GM21360 (cell line): ENCODE measurements around the gene PRICKLE4.

ENCODE experiments used
- ATAC-seq: cut with Tn5 transposase; IDR thresholded peaks from one replicate; pipeline ENCODE4 v1.9.1; 2021; ENCODE audit warnings: mild to moderate bottlenecking, moderate library complexity; ENCODE audit not compliant: unreplicated experiment

The PRICKLE4 gene

DNA sequence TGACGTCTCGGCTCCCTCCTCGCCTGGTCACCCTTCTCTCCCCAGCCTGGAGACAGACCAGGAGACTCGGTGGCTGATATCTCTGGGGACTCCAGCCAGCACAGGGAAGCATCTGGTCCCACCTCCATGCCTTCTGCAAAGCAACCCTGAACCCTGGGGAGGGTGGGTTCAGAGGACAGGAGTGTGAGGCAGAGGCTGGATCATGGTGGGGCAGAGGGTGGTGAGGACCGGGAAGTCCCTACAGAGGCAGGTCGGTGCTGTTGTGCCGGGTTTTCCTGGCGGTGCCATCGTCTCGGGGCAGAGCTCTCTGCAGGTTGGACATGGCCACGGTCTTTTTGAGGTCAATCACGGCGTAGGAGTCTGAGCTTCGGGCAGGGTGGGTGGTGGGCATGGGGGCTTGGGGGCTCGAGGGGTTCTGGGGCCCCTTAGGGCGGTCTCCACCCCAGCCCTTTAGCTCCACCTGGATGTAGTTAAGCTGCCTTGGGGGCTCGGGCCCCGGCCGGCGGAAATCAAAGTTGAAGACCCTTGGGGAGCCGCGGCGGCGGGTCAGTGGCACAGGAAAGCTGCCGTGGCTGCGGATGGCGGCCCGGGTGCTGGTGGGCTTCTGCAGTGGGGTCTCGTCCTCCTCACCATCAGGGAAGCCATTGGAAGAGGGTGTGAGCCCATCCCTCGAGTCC is 10.1 kb upstream of the PRICKLE4 start:
- ATAC-seq: no peak

DNA sequence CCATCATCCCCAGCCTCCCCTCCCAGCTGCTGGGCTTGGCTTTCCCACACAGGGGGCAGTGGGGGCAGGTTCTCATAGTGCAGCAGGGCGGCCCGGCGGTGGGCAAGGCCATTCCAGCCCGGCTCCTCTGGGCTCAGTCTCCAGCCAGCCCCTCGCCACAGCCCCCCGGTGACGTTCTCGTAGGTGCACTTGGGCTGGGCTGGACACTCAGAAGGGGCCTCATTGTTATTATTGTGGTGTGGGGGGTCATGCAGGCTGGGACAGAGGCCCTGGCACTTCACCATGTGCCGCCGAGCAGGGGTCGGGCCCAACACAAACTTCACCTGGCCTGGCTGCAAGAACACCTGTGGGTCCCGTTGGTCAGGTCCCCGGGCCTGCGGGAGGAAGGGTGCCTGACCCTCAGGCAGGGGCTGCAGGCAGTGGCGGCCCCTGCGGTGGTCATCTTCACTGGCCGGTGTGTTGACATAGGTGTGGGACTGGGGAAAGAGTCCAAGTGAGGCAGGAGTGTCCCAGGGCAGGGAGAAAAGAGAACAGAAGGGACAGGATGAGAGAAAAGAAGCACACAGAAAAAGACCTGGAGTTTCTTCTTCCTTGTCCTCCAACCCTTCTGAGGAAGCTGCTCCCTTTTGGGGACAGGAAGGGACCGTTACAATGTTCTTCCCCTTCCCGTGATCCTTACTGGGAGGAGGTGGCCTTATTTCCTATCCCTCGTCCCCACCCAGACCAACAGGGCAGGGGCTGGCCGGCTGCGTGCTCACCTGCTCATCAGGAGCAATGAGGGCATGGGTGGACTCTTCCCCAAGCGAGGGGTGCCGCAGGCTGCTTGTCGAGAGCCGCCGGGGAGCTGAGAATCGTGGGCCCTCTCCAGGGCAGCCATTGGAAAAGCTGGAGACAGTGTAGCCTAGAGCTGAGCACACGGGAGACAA is 9.3 kb upstream of the PRICKLE4 start:
- no peak for ATAC-seq

GRCh38 chr6:41774841-41775240 is 5.7 kb upstream of the PRICKLE4 start:
- ATAC-seq: no peak

GRCh38 chr6:41775293-41775882 is 5.2 kb upstream of the PRICKLE4 start:
- ATAC-seq: no peak

DNA sequence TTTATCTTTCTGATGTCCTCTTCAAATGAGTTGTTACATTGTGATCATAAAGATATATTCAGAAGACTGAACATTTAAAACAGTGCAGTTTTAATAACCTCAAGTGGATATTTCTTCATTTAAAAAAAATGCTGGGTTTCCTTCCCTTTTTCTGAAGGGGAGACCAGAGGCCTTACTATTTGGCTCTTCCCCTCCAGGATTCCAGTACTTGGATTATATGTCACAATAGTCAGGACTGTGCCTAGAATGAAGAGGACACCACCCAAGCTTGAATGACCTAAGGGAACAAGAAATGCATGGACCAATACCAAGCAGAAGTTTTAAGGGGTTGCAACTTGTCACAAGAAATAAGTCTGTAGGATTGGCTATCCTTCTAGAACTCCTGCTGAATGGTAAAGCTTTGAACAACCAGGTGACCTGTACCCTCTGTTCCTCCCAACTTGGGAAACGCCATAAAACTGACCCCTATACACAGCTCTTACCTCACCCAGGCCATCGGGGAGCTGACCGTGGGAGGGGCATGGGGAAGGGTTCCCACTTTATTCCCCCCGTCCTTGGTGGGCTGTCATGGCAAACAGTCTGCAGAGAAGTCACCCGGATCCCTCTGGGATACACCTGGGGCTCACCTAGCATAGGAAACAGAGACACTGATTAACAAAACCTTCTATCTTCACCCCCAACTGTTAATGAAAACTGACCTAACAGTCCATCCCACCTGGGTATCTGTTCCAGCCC is 2.9 kb upstream of the PRICKLE4 start:
- ATAC-seq: no peak

DNA sequence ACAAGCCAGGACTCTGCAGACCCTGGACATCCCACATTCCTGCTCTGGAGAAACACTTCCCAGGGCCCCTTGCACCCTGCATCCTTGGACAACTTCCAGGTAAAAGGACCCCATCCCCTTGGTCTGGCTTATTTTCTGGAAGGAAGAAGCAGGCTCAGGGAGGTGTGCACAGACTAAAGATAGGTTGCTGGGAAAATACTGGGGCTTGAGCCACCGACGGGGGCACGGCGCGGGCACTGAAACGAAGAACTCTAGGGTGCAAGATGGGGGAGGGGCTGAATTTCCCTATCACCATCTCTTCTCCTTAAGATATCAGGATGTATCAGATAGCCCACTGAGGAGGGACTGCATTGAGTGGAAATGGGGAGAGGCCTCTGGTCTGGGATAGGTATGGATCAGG is 1.7 kb upstream of the PRICKLE4 start:
- no peak for ATAC-seq

GRCh38 chr6:41779336-41779735 is 1.2 kb upstream of the PRICKLE4 start:
- no peak for ATAC-seq

DNA sequence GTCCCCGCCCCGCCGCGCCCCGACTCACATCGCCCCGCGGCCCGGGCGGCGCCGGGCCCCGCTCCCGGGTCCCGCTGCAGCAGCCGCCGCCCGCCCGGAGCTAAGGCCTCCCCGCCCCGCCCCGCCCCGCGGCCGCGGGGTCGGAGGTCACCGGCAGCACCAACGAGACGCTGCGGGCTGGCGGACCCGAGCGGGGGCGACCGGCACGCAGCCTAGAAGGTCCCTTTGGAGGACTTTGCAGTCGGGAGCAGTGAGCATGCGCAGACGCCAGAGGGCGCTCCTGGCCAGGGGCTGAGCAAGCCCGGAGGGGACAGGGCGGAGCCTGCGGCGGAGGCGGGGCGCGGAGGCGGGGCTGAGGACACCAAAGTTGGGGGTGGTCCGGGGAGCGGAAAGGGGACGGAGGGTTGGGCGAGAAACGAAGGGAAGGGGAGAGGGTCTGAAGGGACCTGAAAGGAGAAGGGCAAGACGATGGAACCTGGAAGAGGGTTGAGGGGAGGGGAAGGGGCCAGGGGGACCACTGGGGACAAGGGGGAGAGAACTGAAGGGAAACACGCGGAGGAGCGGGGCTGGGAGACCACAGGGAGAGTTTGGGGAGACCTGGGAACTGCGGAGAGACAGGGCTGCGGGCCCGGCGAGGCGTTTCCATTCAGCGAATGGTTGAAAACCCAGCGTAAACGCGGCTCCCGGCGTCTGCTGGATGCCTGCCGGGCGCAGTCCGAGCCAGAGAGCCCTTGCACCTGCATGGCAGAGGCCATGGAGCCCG is 613 bp upstream of the PRICKLE4 start, which contains the start of gene FRS3:
FRS3 (minus strand) TSS at position 113 of the 763 bp plus-strand sequence. CDS start 2,913 bp downstream, outside the sequence.
- peak; percentile 89 for ATAC-seq

- ATAC-seq: no peak
Observed at GRCh38 chr6:41781366-41781730, 766 bp downstream of the PRICKLE4 start.

DNA sequence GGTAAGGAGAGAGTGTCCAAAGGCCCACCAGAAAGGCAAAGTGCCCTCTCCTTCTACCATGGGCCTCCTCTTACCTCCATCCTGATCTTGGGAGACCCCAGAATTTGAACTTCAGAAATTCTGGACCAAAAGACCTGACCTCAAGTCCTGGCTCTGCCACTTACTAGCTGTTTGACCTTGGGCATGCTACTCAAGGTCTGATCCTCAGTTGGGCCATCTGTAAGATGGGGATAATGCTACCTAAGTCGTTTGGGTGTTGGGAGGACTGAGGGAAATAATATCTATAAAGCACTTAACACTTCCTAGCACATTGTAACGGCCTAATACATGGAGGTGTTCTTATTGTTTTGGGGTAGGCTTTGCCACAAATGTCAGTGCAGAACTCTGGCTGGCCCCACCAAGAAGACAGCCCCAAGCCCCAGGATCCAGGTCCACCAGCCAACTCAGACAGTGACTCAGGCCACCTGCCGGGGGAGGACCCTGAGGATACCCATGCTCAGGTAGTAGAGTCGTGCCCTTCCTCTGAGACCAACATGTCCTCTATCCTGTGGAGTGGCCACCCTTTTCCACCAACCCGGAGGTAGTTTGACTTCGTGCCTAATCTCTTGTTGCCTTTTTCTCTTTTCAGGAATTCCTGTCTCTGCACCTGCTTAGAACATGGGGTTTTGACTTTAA is 2.7 kb downstream of the PRICKLE4 start:
- ATAC-seq: no peak

DNA sequence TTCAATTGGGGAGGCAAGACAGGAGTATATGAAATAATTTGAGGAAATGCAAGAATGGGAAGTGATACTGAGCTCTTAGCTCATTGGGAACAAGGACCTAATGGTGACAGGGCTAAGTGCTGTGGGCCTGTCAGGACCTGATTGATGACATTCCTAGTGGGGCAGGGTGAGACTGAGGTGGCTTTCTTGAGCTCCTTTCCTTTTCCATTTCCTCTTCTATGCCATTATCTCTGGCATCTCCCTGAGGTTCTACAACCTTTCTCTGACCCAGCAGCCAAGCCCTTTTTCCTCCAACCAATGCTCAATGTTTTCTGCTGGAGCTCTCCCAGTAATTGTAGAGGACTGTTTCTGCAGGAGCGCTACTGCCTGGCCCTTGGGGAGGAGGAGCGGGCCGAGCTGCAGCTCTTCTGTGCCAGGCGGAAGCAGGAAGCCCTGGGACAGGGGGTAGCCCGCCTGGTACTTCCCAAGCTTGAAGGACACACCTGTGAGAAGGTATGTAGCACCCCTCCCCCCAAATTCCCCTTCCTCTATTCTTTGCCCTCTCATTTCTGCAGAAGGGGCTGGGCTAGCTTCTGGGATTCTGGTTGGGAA is 4.1 kb downstream of the PRICKLE4 start:
- no peak for ATAC-seq

DNA sequence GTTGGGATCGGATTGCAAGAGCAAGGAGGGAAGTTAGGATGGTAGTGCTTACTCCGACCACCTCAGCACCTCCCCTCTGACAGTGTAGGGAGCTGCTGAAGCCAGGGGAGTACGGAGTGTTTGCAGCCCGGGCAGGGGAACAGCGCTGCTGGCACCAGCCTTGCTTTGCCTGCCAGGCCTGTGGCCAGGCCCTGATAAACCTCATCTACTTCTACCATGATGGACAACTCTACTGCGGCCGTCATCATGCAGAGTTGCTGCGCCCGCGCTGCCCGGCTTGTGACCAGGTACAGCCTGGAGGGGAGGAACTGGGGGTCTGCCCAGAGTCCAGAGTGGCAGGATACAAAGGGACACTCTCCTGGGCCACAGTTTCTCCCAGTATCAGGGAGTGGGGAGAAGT is 4.7 kb downstream of the PRICKLE4 start:
- no peak for ATAC-seq

DNA sequence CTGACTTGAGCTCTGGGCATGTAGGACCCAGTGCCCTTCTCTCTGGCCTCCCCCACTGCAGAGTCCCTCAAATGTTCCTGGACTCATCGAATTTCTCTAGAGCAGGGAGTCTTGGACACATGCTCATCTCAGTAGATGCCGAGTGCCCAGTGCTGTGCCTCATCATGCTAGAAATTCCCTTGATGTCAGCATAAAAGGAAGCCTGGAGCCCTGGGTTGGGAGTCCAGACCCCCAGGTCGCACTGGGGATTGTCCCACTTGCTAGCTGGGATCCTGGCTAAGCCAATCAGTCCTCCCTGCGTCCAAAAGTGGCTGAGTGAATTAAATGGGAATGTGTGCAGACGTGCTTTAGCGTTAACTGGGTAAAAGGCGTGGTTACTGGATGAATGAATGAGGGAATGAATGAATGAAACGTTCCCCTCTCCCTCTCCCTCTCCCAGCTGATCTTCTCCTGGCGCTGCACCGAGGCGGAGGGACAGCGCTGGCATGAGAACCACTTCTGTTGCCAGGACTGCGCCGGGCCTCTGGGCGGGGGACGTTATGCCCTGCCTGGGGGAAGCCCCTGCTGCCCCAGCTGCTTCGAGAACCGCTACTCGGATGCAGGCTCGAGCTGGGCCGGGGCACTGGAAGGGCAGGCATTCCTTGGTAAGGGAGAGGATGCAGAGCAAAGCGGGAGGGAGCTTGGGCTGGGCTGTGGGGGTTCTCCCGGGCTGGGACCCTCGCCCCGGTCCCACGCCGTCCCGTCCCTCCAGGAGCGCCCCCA is 5.3 kb downstream of the PRICKLE4 start:
- no peak for ATAC-seq

DNA sequence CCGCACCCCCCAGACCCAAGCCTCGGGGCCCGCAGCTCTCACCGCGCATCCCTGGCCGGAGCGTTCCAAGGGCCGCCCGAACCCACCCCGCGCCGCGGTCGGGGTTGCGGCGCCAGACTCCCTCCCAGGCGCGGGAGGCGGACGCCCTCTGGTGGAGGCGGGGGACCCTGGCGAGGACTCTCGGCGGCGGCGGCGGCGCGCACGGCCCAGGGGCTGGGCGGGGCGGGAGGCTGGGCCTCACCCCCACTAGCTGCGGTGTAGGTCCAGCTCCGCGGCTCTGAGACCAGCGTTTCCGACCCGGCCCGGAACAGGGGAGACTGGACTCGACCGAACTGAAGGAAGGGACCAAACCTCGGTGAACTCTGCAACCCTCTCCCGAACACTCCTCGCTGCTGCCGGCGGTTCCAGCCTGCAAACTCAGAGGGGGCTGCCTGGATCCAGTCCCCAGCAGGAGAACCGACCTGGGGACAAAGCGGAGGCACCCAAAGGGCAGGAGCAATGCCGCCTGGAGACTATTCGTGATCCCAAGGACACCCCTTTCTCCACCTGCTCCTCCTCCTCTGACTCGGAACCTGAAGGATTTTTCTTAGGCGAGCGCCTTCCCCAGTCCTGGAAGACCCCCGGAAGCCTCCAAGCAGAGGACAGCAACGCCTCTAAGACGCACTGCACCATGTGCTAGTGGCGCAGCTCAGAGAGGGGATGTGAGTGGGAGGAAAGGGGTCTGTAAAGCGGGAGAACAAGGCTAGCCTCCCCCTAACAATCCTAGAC is 6.1 kb downstream of the PRICKLE4 start:
- peak; percentile 55 for ATAC-seq

GRCh38 chr6:41787219-41787917 is 6.8 kb downstream of the PRICKLE4 start, which contains the start of gene TOMM6:
TOMM6 (plus strand) TSS chr6:41787694; CDS start chr6:41787698, 4 bp downstream.
- ATAC-seq: peak; percentile 77

- no peak for ATAC-seq
Observed at GRCh38 chr6:41789390-41789724, 8.8 kb downstream of the PRICKLE4 start.

- no peak for ATAC-seq
Observed at GRCh38 chr6:41790045-41790444, 9.5 kb downstream of the PRICKLE4 start.
